OCI-LY1 (cell line): ENCODE measurements around the gene MGAT4C.

Source experiments
- H2AFZ ChIP-seq: fragments of 200-600 bp; sonication (generic), shearing (Covaris generic); 2 replicates; pipeline ENCODE4 v1.6.0; 2014; ENCODE audit warnings: antibody characterized with exemption, mild to moderate bottlenecking, low read length
- H3F3A ChIP-seq: fragments of 200-600 bp; sonication (generic), shearing (Covaris generic); 2 replicates; pipeline ENCODE4 v1.6.0; 2014; ENCODE audit warnings: mild to moderate bottlenecking, antibody characterized with exemption, low read length, moderate library complexity; ENCODE audit not compliant: insufficient read depth
- H3K27ac ChIP-seq: fragments of 200-600 bp; sonication (generic); 2 replicates; pipeline ENCODE4 v1.5.1; 2014; ENCODE audit warnings: low read length, mixed run types, mild to moderate bottlenecking, low read depth; ENCODE audit not compliant: poor library complexity, severe bottlenecking
- H3K27me3 ChIP-seq: fragments of 200-600 bp; sonication (generic); 2 replicates; pipeline ENCODE4 v1.6.0; 2014; ENCODE audit warnings: antibody characterized with exemption, mild to moderate bottlenecking, low read length, moderate library complexity; ENCODE audit not compliant: insufficient read depth
- H3K36me3 ChIP-seq: fragments of 200-600 bp; sonication (generic); 2 replicates; pipeline ENCODE4 v1.6.1; 2014; ENCODE audit warnings: mild to moderate bottlenecking, antibody characterized with exemption, low read length, moderate library complexity, mixed read lengths; ENCODE audit not compliant: insufficient read depth
- H3K4me1 ChIP-seq: fragments of 200-600 bp; sonication (generic); 2 replicates; pipeline ENCODE4 v1.5.1; 2014; ENCODE audit warnings: mild to moderate bottlenecking, low read length, moderate library complexity; ENCODE audit not compliant: insufficient read depth, severe bottlenecking
- H3K4me2 ChIP-seq: fragments of 200-600 bp; sonication (generic), shearing (Covaris generic); 2 replicates; pipeline ENCODE4 v1.6.1; 2014; ENCODE audit warnings: low read length
- H3K4me3 ChIP-seq: fragments of 200-600 bp; sonication (generic); 2 replicates; pipeline ENCODE4 v1.5.1; 2014; ENCODE audit warnings: low read length, low read depth, mild to moderate bottlenecking, mixed read lengths; ENCODE audit not compliant: poor library complexity, severe bottlenecking
- H3K79me2 ChIP-seq: fragments of 200-600 bp; shearing (Covaris generic); 2 replicates; pipeline ENCODE4 v1.6.1; 2016; ENCODE audit warnings: mixed run types, low read length, mixed read lengths; ENCODE audit not compliant: insufficient read depth
- H3K9ac ChIP-seq: fragments of 200-600 bp; sonication (generic), shearing (Covaris generic); 2 replicates; pipeline ENCODE4 v1.6.1; 2014; ENCODE audit warnings: mild to moderate bottlenecking, low read length, mixed read lengths
- H3K9me2 ChIP-seq: fragments of 200-600 bp; sonication (generic), shearing (Covaris generic); 2 replicates; pipeline ENCODE4 v1.6.1; 2014; ENCODE audit warnings: low read depth, mild to moderate bottlenecking, low read length, mixed read lengths
- H3K9me3 ChIP-seq: fragments of 200-600 bp; shearing (Covaris generic); 2 replicates; pipeline ENCODE4 v1.6.1; 2014; ENCODE audit warnings: low read length, mixed read lengths
- H4K20me1 ChIP-seq: fragments of 200-600 bp; sonication (generic), shearing (Covaris generic); 2 replicates; pipeline ENCODE4 v1.6.0; 2016; ENCODE audit warnings: mild to moderate bottlenecking, low read length; ENCODE audit not compliant: insufficient read depth
- CTCF ChIP-seq: fragments of 200-600 bp; sonication (generic), shearing (Covaris generic); IDR thresholded peaks from 2 replicates; pipeline ENCODE4 v1.5.1; 2017; ENCODE audit warnings: mild to moderate bottlenecking, antibody characterized with exemption, low read length, moderate library complexity, mixed read lengths
- EZH2 ChIP-seq: fragments of 200-600 bp; sonication (generic), shearing (Covaris generic); IDR thresholded peaks from 2 replicates; pipeline ENCODE4 v1.8.0; 2017; ENCODE audit warnings: borderline replicate concordance, mixed run types, mild to moderate bottlenecking, antibody characterized with exemption, low read length, moderate library complexity, mixed read lengths

The MGAT4C gene

GRCh38 chr12:85968606-85969005 is 287.6 kb downstream of the MGAT4C start:
- TF ChIP-seq EZH2: no peak
- no peak for TF ChIP-seq CTCF
- no peaks in the 10 kb centered on the region for H3K79me2 ChIP-seq
- H3K4me2 ChIP-seq: no peak overlapping the region
- H3K4me1 ChIP-seq: no peaks in the 10 kb centered on the region
- no peaks in the 10 kb centered on the region for H3K36me3 ChIP-seq
- H3K27ac ChIP-seq: no peak overlapping the region
- no peaks in the 10 kb centered on the region for H3K27me3 ChIP-seq
- H3K4me3 ChIP-seq: no peak overlapping the region
- H2AFZ ChIP-seq: no peak overlapping the region
- no peaks in the 10 kb centered on the region for H3K9me2 ChIP-seq
- no peaks in the 10 kb centered on the region for H3F3A ChIP-seq
- no peak overlapping the region for H3K9ac ChIP-seq
- H4K20me1 ChIP-seq: no peaks in the 10 kb centered on the region
- H3K9me3 ChIP-seq: no peaks in the 10 kb centered on the region

GRCh38 chr12:85963326-85963725 is 292.9 kb downstream of the MGAT4C start:
- H3K27me3 ChIP-seq: no peaks in the 10 kb centered on the region
- no peaks in the 10 kb centered on the region for H3K36me3 ChIP-seq
- H2AFZ ChIP-seq: no peak overlapping the region
- H3K9me3 ChIP-seq: no peaks in the 10 kb centered on the region
- H3F3A ChIP-seq: no peaks in the 10 kb centered on the region
- no peaks in the 10 kb centered on the region for H3K79me2 ChIP-seq
- TF ChIP-seq EZH2 (no peak), CTCF (no peak)
- no peaks in the 10 kb centered on the region for H4K20me1 ChIP-seq
- H3K27ac ChIP-seq: no peak overlapping the region
- no peak overlapping the region for H3K4me3 ChIP-seq
- H3K9me2 ChIP-seq: no peaks in the 10 kb centered on the region
- H3K4me1 ChIP-seq: no peaks in the 10 kb centered on the region
- no peak overlapping the region for H3K9ac ChIP-seq
- H3K4me2 ChIP-seq: no peak overlapping the region

- Histone ChIP-seq H2AFZ (no peak overlapping the region), H3K27me3 (no peaks in the 10 kb centered on the region), H3K4me1 (no peaks in the 10 kb centered on the region), H3K4me3 (no peak overlapping the region), H3F3A (no peaks in the 10 kb centered on the region), H3K36me3 (no peaks in the 10 kb centered on the region), H4K20me1 (no peaks in the 10 kb centered on the region), H3K9me3 (no peaks in the 10 kb centered on the region), H3K9ac (no peak overlapping the region), H3K4me2 (no peak overlapping the region), H3K9me2 (no peaks in the 10 kb centered on the region), H3K27ac (no peak overlapping the region), H3K79me2 (no peaks in the 10 kb centered on the region)
- no peak for TF ChIP-seq EZH2
- no peak for TF ChIP-seq CTCF
These were observed 300.1 kb downstream of the MGAT4C start for GRCh38 chr12:85956081-85956480.
